Osteocyte (in vitro differentiated cells): ENCODE data around the gene ING2. TPM values are rescaled to one million over a fixed set of nuclear protein-coding genes. Genes with fewer than 3 reads are reported as not detected.

Source experiments
- DNase-seq: peaks from one replicate; pipeline ENCODE4 v3.0.0; 2021; ENCODE audit warnings: mixed read lengths; ENCODE audit not compliant: unreplicated experiment; ENCODE audit errors: extremely low spot score
- H3K27ac Mint-ChIP-seq: one replicate; pipeline ENCODE4 v1.8.0; 2021; ENCODE audit warnings: mild to moderate bottlenecking, mixed read lengths; ENCODE audit not compliant: unreplicated experiment
- H3K27me3 Mint-ChIP-seq: one replicate; pipeline ENCODE4 v1.8.0; 2021; ENCODE audit warnings: mixed read lengths; ENCODE audit not compliant: unreplicated experiment
- H3K36me3 Mint-ChIP-seq: one replicate; pipeline ENCODE4 v1.8.0; 2021; ENCODE audit warnings: mixed read lengths; ENCODE audit not compliant: unreplicated experiment
- H3K4me1 Mint-ChIP-seq: one replicate; pipeline ENCODE4 v1.8.0; 2021; ENCODE audit warnings: mixed read lengths; ENCODE audit not compliant: unreplicated experiment
- H3K4me3 Mint-ChIP-seq: one replicate; pipeline ENCODE4 v1.8.0; 2021; ENCODE audit warnings: mild to moderate bottlenecking, moderate library complexity, mixed read lengths; ENCODE audit not compliant: unreplicated experiment
- H3K9me3 Mint-ChIP-seq: one replicate; pipeline ENCODE4 v1.8.0; 2021; ENCODE audit warnings: mixed read lengths; ENCODE audit not compliant: unreplicated experiment
- total RNA-seq: library from RNA; stranded (reverse); gene quantifications from 2 replicates; pipeline ENCODE4 v1.2.1, GENCODE V29; 2021
- TF ChIP-seq, protein P1 (sequence below): fragments of 200-600 bp; sonication (generic); IDR thresholded peaks from 2 replicates; pipeline ENCODE4 v1.5.0; 2021; ENCODE audit warnings: antibody characterized with exemption, mild to moderate bottlenecking, moderate library complexity

Gene ING2
- total RNA-seq, 1 donor from 2014 or later, result 7.0 TPM

GRCh38 chr4:183522821-183523220 is 18.0 kb downstream of the ING2 start:
- TF ChIP-seq, protein P1, sequence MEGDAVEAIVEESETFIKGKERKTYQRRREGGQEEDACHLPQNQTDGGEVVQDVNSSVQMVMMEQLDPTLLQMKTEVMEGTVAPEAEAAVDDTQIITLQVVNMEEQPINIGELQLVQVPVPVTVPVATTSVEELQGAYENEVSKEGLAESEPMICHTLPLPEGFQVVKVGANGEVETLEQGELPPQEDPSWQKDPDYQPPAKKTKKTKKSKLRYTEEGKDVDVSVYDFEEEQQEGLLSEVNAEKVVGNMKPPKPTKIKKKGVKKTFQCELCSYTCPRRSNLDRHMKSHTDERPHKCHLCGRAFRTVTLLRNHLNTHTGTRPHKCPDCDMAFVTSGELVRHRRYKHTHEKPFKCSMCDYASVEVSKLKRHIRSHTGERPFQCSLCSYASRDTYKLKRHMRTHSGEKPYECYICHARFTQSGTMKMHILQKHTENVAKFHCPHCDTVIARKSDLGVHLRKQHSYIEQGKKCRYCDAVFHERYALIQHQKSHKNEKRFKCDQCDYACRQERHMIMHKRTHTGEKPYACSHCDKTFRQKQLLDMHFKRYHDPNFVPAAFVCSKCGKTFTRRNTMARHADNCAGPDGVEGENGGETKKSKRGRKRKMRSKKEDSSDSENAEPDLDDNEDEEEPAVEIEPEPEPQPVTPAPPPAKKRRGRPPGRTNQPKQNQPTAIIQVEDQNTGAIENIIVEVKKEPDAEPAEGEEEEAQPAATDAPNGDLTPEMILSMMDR, result no peak
- Mint-ChIP-seq H3K27ac (no peak overlapping the region), H3K4me3 (no peak overlapping the region), H3K4me1 (no peaks in the 10 kb centered on the region), H3K36me3 (no peaks in the 10 kb centered on the region), H3K27me3 (no peaks in the 10 kb centered on the region), H3K9me3 (no peaks in the 10 kb centered on the region)
- DNase-seq, result no peak

GRCh38 chr4:183527326-183527725 is 22.5 kb downstream of the ING2 start:
- no peaks in the 10 kb centered on the region for H3K36me3 Mint-ChIP-seq
- no peak overlapping the region for H3K27ac Mint-ChIP-seq
- TF ChIP-seq, protein P1, result no peak
- no peak for DNase-seq
- H3K27me3 Mint-ChIP-seq, result peaks cover 10% of the 10 kb centered on the region
- no peaks in the 10 kb centered on the region for H3K4me1 Mint-ChIP-seq
- no peak overlapping the region for H3K4me3 Mint-ChIP-seq
- no peaks in the 10 kb centered on the region for H3K9me3 Mint-ChIP-seq

DNA sequence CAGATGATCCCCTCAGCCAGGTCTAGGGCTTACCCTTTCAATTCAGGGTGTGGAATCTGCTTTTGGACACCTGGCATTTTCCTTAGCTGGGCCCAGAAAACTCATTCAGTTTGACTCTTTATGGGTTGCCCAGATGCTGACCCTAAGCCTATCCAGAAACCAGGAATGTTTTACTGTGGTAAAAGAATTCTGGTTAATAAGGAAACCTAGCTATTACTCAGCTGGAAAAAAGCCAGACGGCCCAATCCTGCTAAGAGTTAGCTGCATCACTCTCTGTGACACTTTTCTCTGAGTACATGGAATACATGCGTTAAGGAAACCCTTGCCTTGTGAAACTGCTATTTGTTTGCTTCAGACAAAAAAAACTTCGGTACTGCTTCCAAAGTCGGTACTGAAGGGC is 28.0 kb downstream of the ING2 start:
- TF ChIP-seq, protein P1, result no peak
- Mint-ChIP-seq H3K4me3 (no peak overlapping the region), H3K36me3 (no peaks in the 10 kb centered on the region), H3K27ac (no peak overlapping the region), H3K4me1 (no peaks in the 10 kb centered on the region), H3K27me3 (peaks cover 10% of the 10 kb centered on the region), H3K9me3 (no peaks in the 10 kb centered on the region)
- DNase-seq, result no peak

- peaks cover 10% of the 10 kb centered on the region for H3K27me3 Mint-ChIP-seq
- DNase-seq, result no peak
- no peaks in the 10 kb centered on the region for H3K36me3 Mint-ChIP-seq
- H3K4me1 Mint-ChIP-seq, result no peaks in the 10 kb centered on the region
- H3K4me3 Mint-ChIP-seq, result no peak overlapping the region
- TF ChIP-seq, protein P1, result no peak
- no peak overlapping the region for H3K27ac Mint-ChIP-seq
- H3K9me3 Mint-ChIP-seq, result no peaks in the 10 kb centered on the region
Measured at GRCh38 chr4:183533698-183534097, 28.8 kb downstream of the ING2 start.

GRCh38 chr4:183540410-183541009 is 35.7 kb downstream of the ING2 start:
- Mint-ChIP-seq H3K27ac (no peak overlapping the region), H3K36me3 (no peaks in the 10 kb centered on the region), H3K27me3 (peaks cover 13% of the 10 kb centered on the region), H3K4me1 (peaks cover 4% of the 10 kb centered on the region), H3K4me3 (no peak overlapping the region), H3K9me3 (peaks cover 12% of the 10 kb centered on the region)
- no peak for DNase-seq
- TF ChIP-seq, protein P1, result no peak
